GM19397 (cell line): ENCODE data around the gene BMP10.

Experiments used
- ATAC-seq: cut with Tn5 transposase; IDR thresholded peaks from one replicate; pipeline ENCODE4 v1.9.1; 2021; ENCODE audit warnings: mild to moderate bottlenecking, moderate library complexity; ENCODE audit not compliant: unreplicated experiment

Gene BMP10

DNA sequence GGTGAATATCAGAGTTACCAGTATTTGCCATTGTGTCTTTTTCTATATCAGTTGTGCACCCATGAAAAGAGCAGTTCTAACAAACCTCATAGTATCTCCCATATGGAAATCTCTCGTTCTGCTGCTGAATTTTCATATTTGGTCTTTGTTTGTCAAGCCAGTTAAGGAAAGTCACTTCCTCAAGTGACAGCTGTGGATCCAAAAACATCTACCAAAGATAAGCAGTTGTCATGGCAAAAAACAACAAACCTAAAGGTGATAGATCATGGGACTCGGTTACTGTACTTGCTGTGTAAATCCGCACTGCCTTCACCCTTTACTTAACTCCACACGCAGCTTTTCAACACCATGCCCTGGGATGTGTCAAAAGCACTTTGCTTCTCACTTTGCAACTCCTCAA, 17.3 kb downstream of the BMP10 start:
- ATAC-seq, result no peak

DNA sequence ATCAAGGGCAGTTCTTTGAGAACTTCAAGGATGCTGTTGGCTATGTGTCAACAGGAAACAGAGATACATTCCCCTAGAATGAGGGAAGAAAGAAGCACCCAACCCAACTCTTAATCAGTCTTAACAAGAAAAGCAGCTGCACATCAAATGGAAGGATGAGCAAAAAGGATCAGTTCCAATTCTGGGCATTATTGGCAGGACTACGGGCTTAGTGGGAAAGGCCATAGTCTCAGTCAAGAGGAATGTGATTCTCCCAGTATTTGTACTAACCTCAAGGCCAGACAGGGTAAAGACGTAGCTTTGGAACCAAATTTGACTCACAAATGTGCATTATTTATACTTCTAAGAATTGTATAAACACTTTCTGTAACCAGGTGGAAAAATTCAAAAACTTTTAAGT, 18.2 kb downstream of the BMP10 start:
- ATAC-seq, result no peak

DNA sequence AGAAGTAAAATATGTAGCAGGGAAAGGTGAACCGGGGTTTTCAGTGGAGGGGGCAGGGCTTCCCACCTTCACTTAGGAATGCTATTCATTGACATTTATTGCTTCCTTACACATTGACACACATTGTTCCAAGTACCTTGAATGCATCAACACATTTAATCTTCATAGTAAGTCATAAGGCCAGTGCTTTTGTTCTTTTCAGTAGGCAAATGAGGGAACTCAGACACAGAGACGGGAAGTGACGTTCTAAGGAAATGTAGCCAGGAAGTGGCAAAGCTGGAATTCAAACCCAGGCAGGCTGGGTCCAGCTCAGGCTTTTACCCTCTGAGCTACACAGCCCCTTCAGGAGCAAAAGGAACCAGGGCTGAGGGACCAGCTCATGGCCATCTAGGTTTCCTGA, 20.7 kb downstream of the BMP10 start:
- ATAC-seq, result no peak

DNA sequence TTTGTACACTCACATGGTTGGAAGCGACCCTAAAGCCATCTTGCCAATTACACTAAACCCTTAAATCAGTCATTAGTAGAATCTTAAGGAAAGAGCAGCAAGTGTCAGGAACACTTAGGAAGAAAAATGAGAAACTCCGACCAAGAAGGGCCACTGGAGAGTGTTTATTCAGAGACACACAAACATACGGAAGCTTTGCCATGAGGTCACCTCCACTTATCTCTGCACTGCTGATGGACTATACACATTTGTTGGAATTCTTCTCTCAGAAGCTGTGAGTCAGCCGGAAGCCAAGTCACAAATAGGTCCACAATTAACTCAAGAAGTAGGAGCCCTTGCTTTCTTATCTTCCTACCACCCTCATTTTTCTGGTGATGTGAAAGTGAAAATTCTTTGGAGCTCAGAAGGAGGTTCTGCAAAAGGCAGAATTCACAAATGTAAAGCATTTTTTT, 21.6 kb downstream of the BMP10 start:
- ATAC-seq, result no peak

DNA sequence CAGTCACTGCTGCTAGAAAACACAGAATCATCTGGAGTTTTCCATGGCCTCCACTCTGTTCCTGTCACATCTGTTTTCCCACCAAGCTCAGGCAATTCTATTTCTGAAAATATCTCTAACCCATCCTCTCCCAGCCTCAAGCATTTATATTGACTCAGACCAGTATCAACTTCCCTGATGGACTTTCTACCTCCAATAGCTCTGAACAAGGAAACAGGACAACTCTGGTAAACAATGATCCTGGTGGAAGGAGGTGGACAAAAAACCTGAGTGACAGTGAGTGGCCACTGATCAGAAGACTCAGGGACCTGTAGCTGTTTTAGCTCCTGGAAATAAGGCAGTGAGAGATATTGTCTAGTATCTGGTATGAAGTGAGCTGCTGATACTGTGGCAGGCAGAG, 23.4 kb downstream of the BMP10 start:
- no peak for ATAC-seq

DNA sequence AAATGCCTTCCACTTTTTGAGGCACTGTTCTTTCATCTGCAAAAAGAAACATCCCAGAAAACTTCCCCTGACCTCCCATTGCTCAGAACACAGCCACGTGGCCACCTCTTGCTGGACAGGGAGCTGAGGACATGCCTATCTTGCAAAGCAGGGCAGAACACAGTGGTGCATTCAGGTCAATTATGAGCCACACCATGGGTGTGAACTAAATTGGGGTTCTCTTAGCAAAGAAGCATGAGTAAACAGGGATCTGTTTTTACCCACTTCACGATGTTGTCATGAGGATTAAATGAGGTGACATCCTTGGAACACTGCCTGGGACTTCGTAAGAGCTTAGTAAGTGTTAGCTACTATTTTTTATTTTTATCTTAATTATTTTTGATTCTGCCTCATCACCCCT, 25.1 kb downstream of the BMP10 start:
- no peak for ATAC-seq

DNA sequence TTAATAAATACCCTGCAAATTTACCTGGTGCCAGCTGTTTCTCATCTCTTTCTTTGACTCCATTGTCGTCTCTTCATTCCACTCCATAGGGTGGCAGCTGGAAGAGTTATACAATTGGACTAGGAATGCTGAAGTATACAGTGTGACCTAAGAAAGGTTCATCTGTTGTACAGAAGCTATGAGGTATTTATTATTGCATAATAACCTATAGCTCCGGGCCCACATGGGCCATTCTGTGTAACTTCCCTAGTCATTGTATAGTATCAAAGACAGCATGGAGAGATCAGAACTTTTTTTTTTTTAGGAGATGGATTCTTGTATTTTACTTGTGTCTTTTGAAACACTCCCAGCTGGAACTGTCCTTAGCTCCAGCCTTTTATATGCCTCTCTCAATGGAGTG, 26.2 kb downstream of the BMP10 start:
- no peak for ATAC-seq

DNA sequence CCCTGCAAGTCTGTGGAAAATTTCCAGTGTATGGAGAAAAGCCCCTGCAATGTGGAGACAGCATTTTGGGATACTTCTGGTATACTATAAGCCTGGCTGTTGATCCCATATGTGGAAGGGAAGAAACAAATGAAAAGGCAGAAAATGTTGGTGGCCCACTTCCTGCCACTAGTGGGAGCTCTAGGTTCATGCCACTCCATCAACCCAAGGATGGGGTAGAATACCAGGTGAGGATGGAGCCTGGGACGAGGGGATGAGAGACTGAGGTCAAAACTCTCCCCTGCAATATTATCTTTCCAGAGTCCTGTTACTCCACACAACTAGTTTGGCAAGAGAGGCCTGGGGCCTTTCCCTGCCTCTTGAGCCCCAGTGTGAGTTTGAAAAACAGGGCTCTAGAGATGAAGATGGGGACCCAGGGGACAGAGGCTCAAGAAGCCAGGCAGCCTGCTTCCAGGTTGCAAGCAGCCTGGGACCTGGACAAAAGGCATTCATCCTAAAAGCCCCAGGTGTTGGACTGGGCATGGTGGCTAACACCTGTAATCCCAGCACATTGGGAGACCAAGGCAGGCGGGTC, 31.9 kb downstream of the BMP10 start:
- ATAC-seq, result no peak

DNA sequence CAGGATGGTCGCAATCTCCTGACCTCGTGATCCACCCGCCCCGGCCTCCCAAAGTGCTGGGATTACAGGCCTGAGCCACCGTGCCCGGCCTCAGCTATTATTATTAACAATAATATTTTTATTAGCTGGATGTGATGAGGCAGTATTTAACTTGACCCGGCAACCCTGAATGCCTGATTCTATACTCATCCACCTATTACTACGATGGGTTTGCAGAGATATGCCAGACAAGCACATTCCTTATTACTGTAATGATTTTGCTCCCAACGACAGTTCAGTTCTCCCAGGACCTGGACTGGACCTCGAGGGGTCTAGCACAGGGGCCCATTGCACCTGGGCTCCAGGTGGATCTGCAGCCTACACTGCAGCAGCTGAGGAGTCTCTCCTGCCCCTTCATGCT, 32.6 kb downstream of the BMP10 start:
- ATAC-seq, result no peak

DNA sequence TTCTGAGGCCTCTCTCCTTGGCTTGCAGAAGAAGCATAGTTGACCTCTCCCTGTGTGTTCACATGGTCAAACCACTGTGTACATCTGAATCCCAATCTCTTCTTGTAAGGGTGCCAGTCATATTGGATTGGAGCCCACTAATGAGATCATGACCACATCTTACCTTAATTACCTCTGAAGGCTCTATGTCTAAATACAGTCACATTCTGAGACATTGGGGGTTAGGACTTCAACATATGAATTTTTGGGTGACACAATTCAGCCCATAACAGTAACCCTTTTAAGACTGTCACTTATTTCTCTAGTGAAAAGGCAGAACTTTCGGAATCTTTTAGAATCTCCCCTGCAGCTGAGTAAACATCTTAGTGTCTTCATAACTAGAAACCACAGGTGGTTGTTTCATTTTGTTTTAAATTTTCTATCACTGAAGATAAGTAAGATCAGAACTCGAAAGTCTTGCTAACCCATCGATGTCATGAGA, 33.3 kb downstream of the BMP10 start:
- ATAC-seq, result no peak

DNA sequence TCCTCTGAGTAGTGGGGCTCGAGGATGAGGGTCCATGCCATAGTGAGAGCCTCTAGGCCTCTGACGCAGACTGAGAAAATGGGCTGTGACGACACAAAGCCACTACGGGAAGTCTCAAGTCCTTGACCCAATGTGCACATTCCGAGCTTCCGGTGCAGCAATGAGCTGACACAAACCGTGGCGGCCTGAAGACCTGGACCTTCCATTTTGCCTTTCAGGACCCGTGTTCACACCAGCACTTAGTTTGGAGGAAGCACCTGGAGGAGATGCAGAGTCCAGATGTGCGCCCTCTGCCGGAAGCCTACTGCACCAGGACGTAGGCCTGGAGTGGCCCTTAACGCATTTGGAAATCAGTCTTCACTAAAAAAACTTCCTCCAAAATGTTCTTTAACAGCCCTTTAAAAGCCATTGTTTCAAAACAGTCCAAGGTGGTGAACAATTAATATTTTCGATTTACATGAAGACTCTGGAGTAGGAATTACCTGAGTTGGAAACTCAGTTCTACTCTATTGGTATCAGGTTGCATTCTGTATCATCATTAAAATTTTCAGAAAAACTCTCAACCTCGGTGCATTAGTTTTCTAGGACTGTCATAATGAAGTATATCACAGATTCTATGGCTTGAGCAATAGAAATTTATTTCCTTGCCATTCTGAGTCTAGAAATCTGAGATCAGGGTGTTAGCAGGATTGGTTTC, 33.9 kb downstream of the BMP10 start:
- ATAC-seq, result no peak

DNA sequence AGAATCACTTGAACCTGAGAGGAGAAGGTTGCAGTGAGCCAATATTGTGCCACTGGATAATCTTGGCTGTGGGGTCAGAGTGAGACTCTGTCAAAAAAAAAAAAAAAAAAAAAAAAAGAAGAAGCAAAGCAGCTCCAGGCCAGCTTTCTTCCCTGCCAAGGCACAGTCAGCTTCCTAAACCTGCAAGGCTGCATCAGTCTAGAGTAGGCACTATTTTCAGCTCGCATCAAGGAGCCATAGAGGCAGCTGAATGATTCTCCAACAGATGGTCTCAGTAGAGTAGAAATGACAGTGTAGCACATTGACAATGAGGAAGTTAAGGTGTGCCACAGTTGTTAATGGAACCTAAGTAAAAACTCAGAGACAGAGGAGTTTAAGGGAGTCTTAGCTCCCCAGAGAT, 35.6 kb downstream of the BMP10 start:
- ATAC-seq, result no peak

DNA sequence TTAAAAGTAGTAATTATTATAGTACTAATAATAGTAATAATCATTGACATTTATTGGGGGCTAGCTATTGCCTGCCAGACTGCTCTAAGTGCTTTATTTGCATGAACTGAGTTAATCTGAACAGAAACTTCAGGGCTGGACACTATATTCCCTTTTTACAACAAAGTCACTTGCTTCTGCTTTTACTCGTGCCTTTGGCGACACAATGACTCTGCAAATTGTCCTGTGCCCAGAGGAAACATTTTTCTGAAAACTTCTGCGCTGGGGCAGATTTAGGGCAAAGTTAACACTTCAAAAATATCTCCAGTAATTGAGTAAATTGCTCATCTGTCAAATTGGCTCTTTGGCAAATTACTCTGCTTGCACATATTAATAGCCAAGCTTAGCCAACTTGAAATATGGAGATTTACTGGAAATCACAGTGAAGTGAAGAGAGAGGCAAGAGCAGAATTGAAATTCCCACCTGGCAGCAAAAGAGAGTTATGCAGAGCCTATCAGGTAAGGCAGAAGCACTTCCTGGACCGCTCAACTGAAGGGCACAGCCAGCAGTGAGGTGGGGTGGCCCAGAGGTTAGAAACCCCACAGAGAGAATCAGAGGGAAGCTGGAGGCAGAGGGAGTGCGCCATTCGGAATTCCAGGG, 36.3 kb downstream of the BMP10 start:
- ATAC-seq, result no peak

DNA sequence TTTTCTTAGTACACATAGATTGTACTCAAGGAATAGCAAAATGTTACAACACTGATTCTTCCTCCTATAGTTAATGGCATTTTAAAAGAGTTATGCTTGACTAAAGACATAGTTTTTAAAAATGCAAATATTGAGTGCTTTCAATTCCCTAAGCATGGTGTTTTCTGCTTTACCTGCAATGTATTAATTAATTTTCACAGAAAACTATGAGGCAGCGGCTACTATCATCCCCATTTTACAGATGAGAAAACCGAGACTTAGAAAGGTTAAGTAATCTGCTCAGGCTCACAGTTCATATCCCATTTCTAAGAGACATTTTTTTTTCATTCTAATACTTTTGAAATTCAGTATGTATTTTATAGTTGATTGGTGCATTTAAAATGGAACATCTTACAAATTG, 38.0 kb downstream of the BMP10 start:
- no peak for ATAC-seq

DNA sequence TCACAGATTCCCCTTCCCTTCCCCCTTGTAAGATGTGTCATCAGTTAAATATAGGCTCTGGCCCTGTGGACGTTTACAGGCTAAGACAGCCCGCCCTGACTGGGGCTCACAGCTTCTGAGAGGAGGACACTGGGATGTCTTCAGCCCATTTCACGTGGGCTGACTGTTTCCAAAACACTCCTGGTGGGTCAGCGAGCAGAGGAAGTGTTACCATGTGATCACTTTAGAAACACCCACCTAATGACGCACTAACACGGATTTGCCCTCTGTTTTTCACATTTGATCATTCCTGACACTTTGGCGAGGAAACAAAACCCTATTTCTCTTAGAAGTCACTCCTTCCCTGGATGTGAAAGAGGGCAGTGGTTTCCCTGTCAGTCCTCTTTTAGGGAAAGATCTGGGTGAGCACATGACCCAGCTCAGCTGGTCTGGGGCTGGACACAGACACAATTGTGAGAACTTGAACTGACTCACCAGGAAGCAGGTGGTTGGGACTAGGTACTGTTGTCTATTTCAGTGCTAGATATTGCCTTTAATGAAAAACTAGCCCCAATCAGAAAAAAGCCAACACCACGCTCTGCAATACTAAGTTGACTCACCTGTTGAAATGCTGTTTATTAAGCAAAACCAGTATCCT, 38.8 kb downstream of the BMP10 start:
- peak; percentile 52 for ATAC-seq

DNA sequence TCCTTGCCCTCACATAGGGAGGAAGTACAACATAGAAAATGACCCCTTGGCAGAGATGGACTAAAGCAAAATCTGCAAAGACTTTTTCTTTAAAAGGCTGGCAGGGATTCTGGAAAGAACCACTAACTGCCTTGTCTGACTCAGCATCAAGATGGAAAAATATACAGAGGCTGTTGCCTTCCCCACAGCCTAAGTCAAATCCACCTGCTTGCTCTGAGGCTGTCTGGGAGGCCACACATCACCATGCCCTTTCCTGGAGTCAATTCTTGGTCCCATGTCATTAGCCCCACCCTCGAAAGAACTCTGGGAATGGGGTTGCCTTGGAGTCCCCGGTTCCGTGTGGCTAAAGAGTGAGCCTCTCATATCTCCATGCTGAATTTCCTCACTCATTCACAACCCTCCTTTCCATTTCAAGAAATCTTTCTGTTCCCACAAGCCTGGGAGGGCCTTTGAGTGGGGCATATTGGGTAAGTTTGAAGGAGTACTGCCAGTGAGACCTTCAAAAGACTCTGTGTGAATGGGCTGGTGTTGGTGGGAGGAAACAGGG, 39.4 kb downstream of the BMP10 start:
- no peak for ATAC-seq

DNA sequence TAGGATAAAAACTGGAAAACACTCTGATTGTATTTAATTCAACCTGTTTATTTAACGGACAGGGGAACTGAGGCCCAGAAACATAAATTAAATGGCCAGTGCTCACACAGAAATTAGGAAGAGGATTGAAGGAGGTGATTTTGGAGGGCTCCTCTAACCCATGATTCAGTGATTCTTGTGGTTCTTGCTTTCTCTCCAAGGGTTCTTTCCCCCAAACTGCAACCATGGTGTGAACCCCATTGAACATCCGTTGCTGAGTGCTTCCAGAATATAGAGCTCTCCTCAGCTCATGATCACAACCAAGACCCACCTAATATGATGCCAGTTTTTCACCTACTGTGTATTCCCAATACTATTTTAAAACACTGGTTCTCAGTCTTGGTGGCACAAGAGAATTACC, 41.4 kb downstream of the BMP10 start:
- no peak for ATAC-seq

DNA sequence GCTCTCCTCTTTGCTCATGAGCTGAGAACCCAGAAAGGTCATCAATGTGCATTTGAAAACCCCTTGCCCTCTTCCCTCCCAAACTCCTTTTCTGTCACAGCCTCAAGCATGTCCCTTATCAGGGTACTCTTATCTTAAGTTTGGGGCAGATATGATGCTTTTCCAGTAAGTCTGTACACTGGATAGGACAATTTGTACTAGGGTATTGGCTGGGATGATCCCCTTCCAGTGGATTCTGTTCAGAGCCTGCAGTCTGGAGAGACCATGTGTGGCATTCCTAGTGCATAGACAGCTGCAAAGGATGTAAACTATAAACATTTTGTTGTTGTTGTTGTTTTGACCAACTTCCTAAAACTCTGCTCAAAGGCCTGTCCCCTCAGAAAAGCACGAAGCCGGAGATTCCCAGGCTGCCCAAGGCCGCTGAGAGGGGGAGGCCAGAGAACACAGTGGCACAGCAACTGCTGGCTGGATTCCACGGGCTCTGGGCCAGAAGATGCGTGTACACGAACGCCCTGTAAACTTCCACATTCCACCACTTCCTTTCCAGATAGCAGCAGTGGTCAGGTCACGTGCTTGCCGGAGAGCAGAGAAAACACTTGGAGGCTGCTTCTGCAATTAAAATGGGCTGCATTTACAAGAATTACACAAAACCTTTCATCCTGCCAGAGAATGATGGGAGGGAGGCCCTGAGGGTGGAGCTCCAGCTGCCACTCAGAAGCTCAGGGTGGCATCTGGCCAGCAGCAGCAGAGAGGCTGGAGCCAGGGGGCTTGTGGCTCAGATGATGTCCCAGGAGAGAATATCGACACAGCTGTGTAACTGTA, 42.1 kb downstream of the BMP10 start:
- no peak for ATAC-seq

DNA sequence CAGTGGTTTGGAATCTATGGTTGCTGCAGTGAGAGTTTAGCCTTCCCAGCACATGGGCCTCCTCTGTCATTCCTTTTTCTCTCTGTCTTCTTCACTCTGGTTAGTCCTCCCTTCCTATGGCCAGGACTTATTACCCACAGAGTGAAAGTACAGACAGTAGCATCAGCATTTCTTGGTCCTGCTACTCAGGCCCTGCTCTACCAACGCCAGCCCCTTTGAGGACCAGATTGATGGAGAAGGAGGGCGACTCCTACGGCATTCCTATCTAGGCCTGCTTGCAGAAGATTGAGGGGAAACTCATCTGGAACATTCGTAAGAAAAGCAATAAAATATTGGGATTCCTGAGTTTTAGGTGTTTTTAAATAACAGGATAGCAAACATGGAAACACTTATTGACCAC, 43.5 kb downstream of the BMP10 start:
- no peak for ATAC-seq

DNA sequence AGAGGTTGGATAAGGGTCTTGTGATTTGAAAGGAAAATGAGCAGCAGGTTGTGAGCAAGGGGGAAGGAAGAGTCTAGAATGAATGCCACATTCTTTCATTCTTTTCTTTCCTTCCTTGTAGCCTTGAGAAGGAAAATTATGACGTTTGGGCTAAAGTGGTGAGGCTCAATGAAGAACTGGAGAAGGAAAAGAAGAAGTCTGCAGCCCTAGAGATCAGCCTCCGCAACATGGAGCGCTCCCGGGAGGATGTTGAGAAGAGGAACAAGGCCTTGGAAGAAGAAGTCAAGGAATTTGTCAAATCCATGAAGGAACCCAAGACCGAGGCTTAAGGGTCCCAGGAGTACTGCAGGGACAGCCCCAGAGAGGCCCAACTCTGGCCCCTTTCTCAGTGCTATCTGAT, 45.3 kb downstream of the BMP10 start:
- no peak for ATAC-seq

DNA sequence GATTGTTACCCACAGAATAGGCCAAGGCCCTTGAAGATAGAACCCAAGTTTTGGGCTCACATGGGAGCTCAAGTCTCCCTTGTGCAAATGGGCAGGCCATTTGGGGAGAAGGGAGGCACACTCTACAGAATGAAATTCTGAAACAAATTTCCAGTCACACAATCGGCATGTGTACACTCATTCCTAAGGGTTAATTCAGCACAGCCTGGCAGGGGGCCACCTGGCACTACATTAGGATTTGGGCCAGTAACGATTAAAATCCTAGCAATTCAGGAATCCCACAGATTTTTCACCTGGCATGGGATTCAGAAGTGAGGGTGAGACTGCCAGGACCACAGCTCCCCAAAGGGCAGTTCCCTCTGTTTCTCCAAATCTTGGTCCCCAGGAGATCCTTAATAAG, 46.4 kb downstream of the BMP10 start:
- no peak for ATAC-seq
